Type B pancreatic cell (in vitro differentiated cells): ENCODE results near the gene EIF4E3. TPM values are rescaled to one million over a fixed set of nuclear protein-coding genes. Genes with fewer than 3 reads are reported as not detected.

Experiments
- DNase-seq: peaks from one replicate; pipeline ENCODE4 v3.0.0; 2021; ENCODE audit warnings: mixed read lengths; ENCODE audit not compliant: unreplicated experiment; ENCODE audit errors: extremely low spot score
- H3K27ac Mint-ChIP-seq: 2 replicates; pipeline ENCODE4 v1.8.0; 2021; ENCODE audit warnings: mild to moderate bottlenecking, mixed read lengths
- H3K27me3 Mint-ChIP-seq: 2 replicates; pipeline ENCODE4 v1.8.0; 2021; ENCODE audit warnings: mixed read lengths
- H3K36me3 Mint-ChIP-seq: 2 replicates; pipeline ENCODE4 v1.8.0; 2021; ENCODE audit warnings: mixed read lengths
- H3K4me1 Mint-ChIP-seq: one replicate; pipeline ENCODE4 v1.8.0; 2021; ENCODE audit warnings: mixed read lengths; ENCODE audit not compliant: unreplicated experiment
- H3K4me3 Mint-ChIP-seq: 2 replicates; pipeline ENCODE4 v1.8.0; 2021; ENCODE audit warnings: mild to moderate bottlenecking, mixed read lengths
- H3K9me3 Mint-ChIP-seq: 2 replicates; pipeline ENCODE4 v1.8.0; 2021; ENCODE audit warnings: mixed read lengths
- total RNA-seq: library from RNA; stranded (reverse); gene quantifications from 2 replicates; pipeline ENCODE4 v1.2.1, GENCODE V29; 2021; ENCODE audit warnings: low replicate concordance
- TF ChIP-seq, protein P1 (sequence below): fragments of 200-600 bp; sonication (generic); conservative IDR thresholded peaks from 2 replicates; pipeline ENCODE4 v1.5.0; 2021; ENCODE audit warnings: antibody characterized with exemption, mild to moderate bottlenecking

Gene EIF4E3
- total RNA-seq, 1 donor from 2014 or later, result 16.2 TPM

DNA sequence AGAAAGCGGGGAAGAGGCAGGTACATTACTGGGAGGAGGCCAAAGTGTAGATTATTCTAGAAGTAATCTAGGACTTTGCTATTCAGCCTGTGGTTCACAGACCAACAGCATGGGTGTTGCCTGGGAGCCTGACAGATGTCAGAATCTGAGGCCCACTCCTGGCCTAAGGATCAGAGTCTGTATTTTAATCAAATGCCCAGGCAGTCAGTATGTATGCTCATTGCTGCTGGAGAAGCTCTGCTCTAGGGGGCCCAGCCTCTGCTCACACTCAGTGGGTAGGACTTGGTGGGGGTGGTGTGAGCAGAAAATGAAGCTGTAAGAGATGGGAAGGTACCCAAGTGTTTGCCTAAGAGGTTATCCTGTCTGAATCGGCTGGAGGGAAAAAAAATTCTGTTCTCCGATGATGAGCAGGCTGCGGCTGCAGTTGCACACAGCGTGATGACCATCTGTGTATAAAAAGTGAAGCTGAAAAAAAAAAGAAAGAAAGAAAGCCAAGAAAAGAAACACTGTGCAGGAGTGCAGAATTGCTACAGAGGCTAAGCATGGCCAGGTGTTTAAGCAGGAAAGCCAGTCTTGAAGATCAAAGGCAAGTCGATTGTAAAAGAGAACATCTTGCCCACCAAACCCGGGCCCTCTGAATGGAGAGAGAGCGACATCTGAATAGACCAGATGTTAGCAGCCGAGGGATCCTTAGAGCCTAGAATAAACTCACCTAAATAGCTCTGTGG lies 65.2 kb downstream of the EIF4E3 start:
- no peak overlapping the region for H3K27ac Mint-ChIP-seq
- TF ChIP-seq, protein P1, sequence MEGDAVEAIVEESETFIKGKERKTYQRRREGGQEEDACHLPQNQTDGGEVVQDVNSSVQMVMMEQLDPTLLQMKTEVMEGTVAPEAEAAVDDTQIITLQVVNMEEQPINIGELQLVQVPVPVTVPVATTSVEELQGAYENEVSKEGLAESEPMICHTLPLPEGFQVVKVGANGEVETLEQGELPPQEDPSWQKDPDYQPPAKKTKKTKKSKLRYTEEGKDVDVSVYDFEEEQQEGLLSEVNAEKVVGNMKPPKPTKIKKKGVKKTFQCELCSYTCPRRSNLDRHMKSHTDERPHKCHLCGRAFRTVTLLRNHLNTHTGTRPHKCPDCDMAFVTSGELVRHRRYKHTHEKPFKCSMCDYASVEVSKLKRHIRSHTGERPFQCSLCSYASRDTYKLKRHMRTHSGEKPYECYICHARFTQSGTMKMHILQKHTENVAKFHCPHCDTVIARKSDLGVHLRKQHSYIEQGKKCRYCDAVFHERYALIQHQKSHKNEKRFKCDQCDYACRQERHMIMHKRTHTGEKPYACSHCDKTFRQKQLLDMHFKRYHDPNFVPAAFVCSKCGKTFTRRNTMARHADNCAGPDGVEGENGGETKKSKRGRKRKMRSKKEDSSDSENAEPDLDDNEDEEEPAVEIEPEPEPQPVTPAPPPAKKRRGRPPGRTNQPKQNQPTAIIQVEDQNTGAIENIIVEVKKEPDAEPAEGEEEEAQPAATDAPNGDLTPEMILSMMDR, result no peak

DNA sequence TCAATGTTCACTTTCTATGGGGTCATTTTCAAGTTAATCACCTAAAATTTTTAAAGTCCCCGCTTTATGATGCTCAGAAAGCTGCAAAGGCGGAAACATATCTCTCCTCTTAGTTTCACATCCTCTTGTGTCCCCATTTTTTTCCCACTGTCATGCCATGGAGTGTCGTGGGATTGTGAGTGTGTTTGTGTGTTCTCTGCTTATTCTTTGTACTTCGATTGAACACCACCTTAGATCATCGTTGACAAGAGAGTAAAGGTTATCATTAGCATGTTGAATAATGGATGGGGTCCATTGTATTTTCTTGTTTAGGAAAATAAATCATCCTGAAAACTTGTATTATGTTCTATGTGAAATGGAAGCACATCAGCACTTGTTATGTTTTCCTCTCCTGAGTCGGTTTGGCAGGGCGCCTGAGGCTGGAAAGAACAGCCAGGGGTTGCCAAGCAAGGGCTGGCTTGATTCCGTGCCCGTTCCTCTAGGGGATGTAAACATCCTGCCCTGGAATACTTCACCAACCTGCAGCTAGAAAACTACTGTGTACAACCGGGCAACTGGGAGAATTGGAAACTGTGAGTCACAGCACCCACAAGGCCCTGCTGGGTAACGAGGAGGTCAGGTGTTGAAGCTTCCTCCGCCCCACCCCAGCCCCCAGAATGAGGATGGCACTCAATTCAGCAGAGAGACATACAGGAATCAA lies 67.2 kb downstream of the EIF4E3 start:
- H3K9me3 Mint-ChIP-seq, result no peaks in the 10 kb centered on the region
- no peak overlapping the region for H3K4me3 Mint-ChIP-seq
- H3K27ac Mint-ChIP-seq, result no peak overlapping the region

More for the DNA sequence above, 65.2 kb downstream of the EIF4E3 start:
- H3K36me3 Mint-ChIP-seq, result no peaks in the 10 kb centered on the region
- H3K9me3 Mint-ChIP-seq, result no peaks in the 10 kb centered on the region
- no peaks in the 10 kb centered on the region for H3K27me3 Mint-ChIP-seq
- H3K4me3 Mint-ChIP-seq, result no peak overlapping the region
- DNase-seq, result no peak
- peaks cover 24% of the 10 kb centered on the region for H3K4me1 Mint-ChIP-seq

DNA sequence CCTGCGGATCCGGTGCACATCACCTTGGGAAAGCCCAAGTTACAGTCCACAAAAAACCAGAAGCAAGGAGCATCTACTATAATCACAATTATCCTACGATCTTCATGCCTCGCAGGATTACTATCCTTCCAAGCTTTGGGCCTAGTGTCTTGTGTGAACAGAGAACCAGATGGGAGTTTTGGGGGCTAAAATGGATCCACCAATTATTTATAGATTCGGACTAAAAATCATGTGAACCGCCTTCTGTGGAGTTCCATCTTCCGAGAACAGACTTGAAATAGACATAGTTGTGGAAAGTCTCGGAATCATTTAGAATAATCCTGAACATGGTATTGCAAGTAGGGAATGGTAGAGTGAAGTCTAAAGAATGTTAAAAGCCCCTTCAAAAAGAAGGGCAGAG lies 70.1 kb downstream of the EIF4E3 start:
- no peak for DNase-seq
- Mint-ChIP-seq H3K4me1 (peaks cover 46% of the 10 kb centered on the region), H3K27me3 (peaks cover 3% of the 10 kb centered on the region), H3K36me3 (no peaks in the 10 kb centered on the region), H3K9me3 (no peaks in the 10 kb centered on the region), H3K4me3 (no peak overlapping the region), H3K27ac (no peak overlapping the region)
- TF ChIP-seq, protein P1, result no peak

More for the DNA sequence above, 67.2 kb downstream of the EIF4E3 start:
- H3K4me1 Mint-ChIP-seq, result peaks cover 42% of the 10 kb centered on the region
- TF ChIP-seq, protein P1, result no peak
- DNase-seq, result no peak
- peaks cover 3% of the 10 kb centered on the region for H3K27me3 Mint-ChIP-seq
- no peaks in the 10 kb centered on the region for H3K36me3 Mint-ChIP-seq

DNA sequence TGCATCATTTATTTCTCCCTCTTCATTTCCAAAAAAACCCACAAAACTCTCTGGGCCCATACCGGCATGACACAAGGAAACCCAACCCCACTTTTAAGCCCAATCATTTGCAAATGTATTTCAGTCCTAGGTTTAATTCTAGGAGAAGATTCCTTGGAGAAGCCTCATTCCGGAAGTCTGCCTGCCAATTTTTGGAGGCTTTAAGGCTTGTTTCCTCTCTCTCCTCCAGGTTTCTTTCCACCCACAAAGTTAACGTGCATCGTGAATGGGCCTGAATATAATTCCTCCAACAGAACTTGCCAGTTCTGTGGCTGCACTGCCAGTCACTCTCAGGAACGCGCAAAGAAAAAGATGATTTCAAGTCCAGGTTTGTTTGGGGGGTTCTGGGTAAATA lies 71.8 kb downstream of the EIF4E3 start:
- peaks cover 3% of the 10 kb centered on the region for H3K27me3 Mint-ChIP-seq
- TF ChIP-seq, protein P1, result no peak
- no peaks in the 10 kb centered on the region for H3K9me3 Mint-ChIP-seq
- peaks cover 46% of the 10 kb centered on the region for H3K4me1 Mint-ChIP-seq
- no peaks in the 10 kb centered on the region for H3K36me3 Mint-ChIP-seq
- DNase-seq, result no peak
- no peak overlapping the region for H3K27ac Mint-ChIP-seq
- H3K4me3 Mint-ChIP-seq, result no peak overlapping the region

DNA sequence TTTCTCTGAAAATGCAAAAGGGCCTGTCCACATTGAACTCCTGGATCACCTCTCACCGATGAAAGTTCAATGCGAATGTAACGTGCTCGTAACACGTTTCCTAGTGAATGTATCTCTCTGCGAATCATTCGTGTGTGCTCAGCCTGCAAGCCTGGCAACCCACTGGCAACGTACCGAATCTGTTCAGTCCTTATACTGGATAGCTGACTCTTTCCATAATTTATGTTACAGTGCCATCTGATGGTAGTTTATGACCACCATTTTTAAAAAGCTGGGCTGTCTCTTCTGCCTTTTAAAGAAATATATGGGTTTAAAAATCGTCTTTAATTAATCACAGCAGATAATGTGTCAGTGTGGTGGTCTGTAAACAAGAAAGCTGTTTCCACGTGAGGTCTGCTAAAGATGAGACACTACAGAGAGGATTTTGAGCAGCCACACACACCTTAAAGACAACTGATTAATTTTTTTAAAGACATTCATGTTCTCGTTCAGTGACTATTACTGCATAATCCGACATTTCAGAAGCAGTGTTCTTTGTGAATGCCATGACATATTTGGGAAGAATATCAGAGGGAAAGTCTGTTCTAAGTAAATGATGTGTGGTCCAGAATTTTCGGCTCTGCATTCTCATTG lies 72.3 kb downstream of the EIF4E3 start:
- Mint-ChIP-seq H3K27me3 (peaks cover 3% of the 10 kb centered on the region), H3K27ac (peak overlapping the region; percentile 14), H3K4me3 (peak overlapping the region; percentile 22), H3K36me3 (no peaks in the 10 kb centered on the region), H3K9me3 (no peaks in the 10 kb centered on the region), H3K4me1 (peaks cover 45% of the 10 kb centered on the region)
- DNase-seq, result no peak
- TF ChIP-seq, protein P1, result peak; percentile 76
